ENCODE measurements around the gene PTPRK.

PTPRK gene

GRCh38 chr6:128246472-128247260 lies 273.7 kb downstream of the PTPRK start:
- DNase-seq (ENCODE audit: low spot score) = no peak

DNA sequence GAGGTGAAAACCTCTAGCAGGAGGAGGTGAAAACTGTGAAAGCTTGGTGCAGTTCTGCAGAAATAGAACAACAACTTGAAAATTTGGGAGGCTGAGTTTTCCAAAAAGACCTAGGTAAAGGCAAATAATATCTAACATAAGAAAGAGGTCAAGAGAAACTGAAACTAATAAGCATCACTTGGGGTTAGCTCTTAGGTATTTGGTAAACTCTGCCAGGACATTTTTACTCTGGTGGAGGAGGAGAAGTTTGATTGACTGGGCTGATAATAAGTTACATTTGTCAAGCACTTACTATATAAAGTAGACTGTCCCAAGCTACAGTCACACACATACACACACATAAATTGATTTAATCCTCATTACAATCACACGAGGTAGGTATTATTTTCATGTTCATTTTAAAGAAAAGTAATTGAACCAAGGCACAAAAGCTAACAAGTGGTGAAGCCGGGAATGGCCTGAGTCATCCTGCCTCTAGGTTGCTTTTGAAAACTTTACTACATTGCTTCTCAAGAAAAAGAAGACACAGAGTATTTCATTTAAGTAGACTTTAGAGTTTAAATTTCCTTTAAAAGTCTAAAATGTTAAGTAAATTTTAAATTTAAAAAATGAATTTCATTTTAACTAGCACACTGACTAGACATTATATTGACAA lies 275.5 kb downstream of the PTPRK start:
- DNase-seq (ENCODE audit: low spot score) = no peak

- DNase-seq (ENCODE audit: low spot score) = no peak
Measured at GRCh38 chr6:128242765-128243403, 277.5 kb downstream of the PTPRK start.

GRCh38 chr6:128241216-128241615 lies 279.2 kb downstream of the PTPRK start:
- no peak for DNase-seq (ENCODE audit: low spot score)

- DNase-seq (ENCODE audit: low spot score) = no peak
Measured at GRCh38 chr6:128240024-128240428, 280.4 kb downstream of the PTPRK start.

DNA sequence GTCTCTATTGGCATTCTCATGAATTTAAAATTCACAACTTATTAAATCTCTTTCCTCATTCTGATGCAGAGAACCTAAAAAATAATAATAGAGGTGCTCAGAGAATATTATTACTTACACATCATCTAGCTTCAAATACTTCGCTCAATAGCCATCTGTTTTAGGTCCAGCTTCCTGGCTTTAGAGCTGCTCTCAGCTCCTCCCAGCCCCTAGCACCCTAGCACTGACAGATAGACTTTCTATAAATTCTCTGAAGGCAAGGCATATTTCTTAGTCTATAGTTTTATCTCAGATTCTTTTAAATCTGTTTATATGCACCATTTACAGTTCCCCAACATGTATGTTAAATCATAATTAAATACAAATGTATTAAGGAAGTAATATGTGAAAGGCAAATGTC lies 281.3 kb downstream of the PTPRK start:
- no peak for DNase-seq (ENCODE audit: low spot score)

- no peak for DNase-seq (ENCODE audit: low spot score)
Measured at GRCh38 chr6:128238225-128238624, 282.2 kb downstream of the PTPRK start.

GRCh38 chr6:128235556-128235955 lies 284.8 kb downstream of the PTPRK start:
- no peak for DNase-seq (ENCODE audit: low spot score)

DNA sequence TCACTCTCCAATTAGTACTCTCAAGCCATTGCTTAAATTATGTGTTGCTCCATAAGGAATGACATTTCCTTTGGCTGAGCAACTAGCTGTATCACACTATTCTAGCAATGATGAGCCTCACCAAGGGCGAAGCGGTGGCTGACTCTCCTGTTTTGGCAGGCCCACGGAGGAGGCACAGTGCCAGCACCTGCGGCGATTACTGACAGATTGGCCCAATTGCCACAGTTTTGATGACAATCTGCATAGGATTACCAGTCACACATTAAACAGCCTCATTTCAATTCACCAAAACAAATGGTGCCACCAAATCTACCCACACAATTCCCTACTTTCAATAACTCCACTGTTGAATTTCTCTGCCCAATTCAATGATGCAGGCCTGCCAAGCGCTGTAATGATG lies 286.9 kb downstream of the PTPRK start:
- no peak for DNase-seq (ENCODE audit: low spot score)

DNA sequence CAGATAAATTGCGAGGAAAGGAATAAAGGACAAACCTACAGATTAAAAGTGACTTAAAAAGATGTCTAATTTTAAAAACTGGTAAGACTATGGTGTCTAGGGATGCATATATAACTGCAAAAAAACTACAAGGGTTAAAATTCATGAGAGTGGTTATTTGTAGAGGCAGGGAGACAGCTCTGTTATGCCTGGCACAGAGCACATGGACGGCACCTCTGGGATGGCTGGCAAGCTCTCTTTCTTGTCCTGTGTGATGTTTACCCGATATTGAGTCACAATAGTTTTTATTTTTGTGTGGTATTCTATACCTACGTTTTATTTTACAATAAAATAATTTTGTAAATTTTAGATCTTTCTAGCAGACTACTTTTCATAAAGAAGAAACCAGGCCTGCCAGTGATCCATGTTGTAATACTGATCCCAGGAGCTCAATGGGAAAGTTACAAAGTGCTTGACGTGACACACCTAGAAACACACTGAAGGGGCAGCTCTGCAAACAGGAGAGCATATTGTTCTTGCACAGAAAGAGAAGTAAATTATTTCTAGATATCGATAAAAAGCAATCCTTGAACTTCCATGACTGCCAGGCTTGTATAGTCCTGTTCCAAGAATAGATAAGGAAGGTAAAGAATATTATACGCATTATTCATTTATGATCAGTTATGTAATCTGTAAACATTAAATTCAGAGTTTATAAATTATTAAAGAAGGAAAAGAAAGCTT lies 290.0 kb downstream of the PTPRK start:
- DNase-seq (ENCODE audit: low spot score) = no peak

- no peak for DNase-seq (ENCODE audit: low spot score)
Measured at GRCh38 chr6:128225612-128226011, 294.8 kb downstream of the PTPRK start.

DNA sequence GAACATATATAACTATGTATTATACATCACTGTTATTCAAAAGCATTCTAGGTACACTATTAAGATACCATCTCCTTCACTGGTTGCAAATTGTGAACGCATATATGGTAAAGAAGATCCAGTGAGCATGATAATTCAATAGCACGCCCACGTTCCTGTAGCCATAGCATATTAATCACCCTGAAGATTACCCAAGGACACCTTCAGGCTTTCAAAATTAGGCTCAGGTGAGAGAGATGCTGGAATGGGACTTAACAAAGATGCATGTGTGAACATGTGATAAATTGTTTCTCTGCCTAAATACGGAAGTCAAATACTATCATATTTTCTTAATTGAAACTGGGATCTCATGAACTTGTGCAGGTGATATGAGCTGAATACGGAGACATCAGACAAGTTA lies 303.5 kb downstream of the PTPRK start:
- no peak for DNase-seq (ENCODE audit: low spot score)

DNA sequence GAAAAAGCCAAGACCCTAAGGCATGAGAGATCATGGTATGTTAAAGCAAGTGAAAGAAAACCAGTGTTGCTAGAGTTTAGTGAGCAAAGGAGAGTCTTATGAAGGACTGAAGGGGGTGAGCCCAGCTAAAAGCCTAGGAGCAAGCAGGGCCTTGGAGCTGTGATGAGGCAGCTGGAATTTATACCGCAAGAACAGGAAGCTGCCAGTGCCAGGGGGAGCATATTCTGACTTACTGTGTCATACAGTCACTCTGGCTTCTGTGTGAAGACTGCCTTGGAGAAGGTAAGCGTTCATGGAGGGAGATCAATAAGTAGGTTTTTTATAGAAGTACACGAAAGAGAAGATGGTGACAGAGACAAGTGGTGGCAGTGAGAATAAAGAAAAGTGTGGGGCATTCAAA lies 310.6 kb downstream of the PTPRK start:
- no peak for DNase-seq (ENCODE audit: low spot score)

- DNase-seq (ENCODE audit: low spot score) = no peak
Measured at GRCh38 chr6:128208851-128209580, 311.4 kb downstream of the PTPRK start.

DNA sequence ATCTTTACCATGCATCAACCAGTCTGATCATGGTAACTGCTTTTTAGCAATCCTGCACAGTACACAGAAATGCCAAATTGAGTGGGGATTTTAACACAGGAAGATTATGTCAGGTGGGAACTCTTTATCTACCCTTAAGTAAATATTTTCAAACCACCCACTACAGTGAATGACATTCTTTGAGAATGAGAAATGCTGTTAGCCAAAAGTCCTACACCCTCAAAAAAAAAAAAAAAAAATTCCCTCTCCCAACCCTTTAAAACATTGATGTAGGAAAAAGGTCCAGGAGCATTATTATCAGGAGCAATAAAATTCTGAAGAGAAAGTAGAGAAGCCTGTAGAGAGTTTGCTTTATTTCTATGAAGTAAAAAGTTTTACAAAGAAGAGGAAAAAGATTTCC lies 312.3 kb downstream of the PTPRK start:
- DNase-seq (ENCODE audit: low spot score) = no peak

- no peak for DNase-seq (ENCODE audit: low spot score)
Measured at GRCh38 chr6:128206610-128207426, 313.6 kb downstream of the PTPRK start.

DNA sequence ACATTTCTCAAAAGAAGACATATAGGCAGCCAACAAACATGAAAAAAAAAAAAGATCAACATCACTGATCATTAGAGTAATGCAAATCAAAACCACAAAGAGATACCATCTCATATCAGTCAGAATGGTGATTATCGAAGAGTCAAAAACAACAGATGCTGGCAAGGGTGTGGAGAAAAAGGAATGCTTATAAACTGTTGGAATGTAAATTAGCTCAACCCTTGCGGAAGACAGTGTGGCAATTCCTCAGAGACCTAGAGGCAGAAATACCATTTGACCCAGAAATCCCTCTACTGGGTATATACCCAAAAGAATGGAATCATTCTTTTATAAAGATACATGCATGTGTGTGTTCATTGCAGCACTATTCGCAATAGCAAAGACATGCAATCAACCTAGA lies 315.8 kb downstream of the PTPRK start:
- DNase-seq (ENCODE audit: low spot score) = no peak

- DNase-seq (ENCODE audit: low spot score) = no peak
Measured at GRCh38 chr6:128202169-128202765, 318.1 kb downstream of the PTPRK start.

DNA sequence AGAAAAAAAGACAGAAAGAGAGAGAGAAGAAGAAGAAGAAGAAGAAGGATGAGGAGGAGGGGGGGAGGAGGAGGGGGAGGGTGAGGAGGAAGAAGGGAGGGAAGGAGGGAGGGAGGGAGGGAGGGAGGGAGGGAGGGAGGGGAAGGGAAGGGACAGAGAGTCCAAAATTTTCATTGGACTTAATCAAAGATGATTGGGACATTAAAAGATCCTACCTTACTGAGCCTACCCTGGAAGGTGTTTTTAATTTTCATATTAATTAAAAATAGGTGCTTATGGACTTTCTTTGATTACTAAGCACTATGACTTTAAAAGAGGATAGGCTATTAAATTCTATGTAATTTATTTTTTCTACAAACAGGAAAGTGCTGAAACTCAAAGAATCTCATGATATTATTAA lies 319.6 kb downstream of the PTPRK start:
- DNase-seq (ENCODE audit: low spot score) = no peak

DNA sequence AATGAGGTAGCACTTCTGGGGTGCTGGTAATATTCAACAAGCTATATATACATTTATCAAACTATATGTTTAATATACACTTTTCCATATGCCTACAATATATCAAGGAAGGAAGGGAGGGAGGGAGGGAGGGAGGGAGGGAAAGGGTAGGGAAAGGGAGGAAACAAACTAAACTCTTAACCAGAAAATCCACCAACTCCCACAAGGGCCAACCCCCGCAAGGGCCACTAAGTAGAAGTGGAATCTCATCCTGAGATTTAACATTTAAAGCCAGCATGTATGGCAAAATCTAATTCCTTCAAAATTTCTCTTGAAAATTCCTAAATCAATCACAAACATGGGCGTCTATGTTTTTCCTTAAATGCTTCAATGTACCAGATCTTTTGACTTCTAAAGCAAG lies 320.9 kb downstream of the PTPRK start:
- DNase-seq (ENCODE audit: low spot score) = no peak

DNA sequence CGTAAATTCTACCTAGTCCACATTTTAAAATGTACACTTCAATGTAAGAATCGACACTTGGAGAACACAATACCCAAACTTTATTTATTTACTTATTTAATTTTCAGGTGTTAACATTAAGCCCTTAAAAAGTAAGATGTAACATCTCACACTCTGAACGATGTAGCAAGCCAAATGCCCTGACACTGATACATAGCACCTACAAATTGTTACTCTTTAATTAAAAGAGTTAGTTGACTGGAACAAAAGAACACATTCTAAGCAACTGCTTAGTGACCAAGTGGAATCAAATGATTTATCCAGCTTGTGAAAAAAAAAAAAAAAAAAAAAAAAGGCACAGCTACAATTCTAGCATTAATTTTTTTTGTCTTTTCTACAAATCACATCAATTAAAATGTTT lies 327.4 kb downstream of the PTPRK start:
- no peak for DNase-seq (ENCODE audit: low spot score)

All from iPS-NIHi11 (cell line).